B cell (primary cell): ENCODE data around the gene ANO2. TPM values are rescaled to one million over a fixed set of nuclear protein-coding genes. Genes with fewer than 3 reads are reported as not detected.

ENCODE experiments used
- ATAC-seq: fragments of 200-7000 bp; cut with Tn5 transposase; one replicate; pipeline ENCODE4 v1.10.0; 2021; ENCODE audit warnings: low read depth, mild to moderate bottlenecking, moderate number of reproducible peaks, moderate library complexity
- CTCF ChIA-PET: fragments of 350-600 bp; sonication (Branson Sonifier 250); formaldehyde crosslinking; loops from one replicate; lab custom pipeline; 2021; ENCODE audit warnings: antibody characterized with exemption, inconsistent platforms; lab: Charles Lee
- POLR2A ChIA-PET: fragments of 350-600 bp; sonication (Branson Sonifier 250); formaldehyde crosslinking; loops from one replicate; lab custom pipeline; 2021; ENCODE audit warnings: antibody characterized with exemption; lab: Charles Lee
- DNase-seq: peaks from one replicate; pipeline ENCODE4 v3.0.0; 2013
- H2AFZ ChIP-seq: 2 replicates; pipeline ENCODE4 v1.6.1; 2012; ENCODE audit warnings: mild to moderate bottlenecking, low read depth, low read length; ENCODE audit not compliant: insufficient read depth, poor library complexity, severe bottlenecking
- H3K27ac ChIP-seq, 2 donors: 1 replicate in 1 of 2; 2 replicates in 1 of 2; pipeline ENCODE4 v1.5.1; 2012 to 2013; ENCODE audit warnings: low read length in 2 of 2, mild to moderate bottlenecking in 2 of 2, moderate library complexity in 1 of 2
- H3K27me3 ChIP-seq, 4 experiments: fragments of 200-600 bp in 1 of 4; sonication (generic) in 1 of 4; replicated peaks in 1 of 4; 1 replicate in 2 of 4; 2 replicates in 2 of 4; pipeline versions ENCODE4 v1.6.1 to v1.7.0; 2013 to 2016; ENCODE audit warnings: low read length in 3 of 4, mild to moderate bottlenecking in 2 of 4, mixed read lengths in 1 of 4, moderate library complexity in 1 of 4; ENCODE audit not compliant: insufficient read depth in 4 of 4, control insufficient read depth in 3 of 4; ENCODE audit errors: control extremely low read depth in 1 of 4
- H3K36me3 ChIP-seq, 2 experiments: replicated peaks in 1 of 2; 1 replicate in 1 of 2; 2 replicates in 1 of 2; pipeline versions ENCODE4 v1.6.1 to v1.7.1; 2013; ENCODE audit warnings: low read length in 1 of 2; ENCODE audit not compliant: insufficient read depth in 2 of 2, control insufficient read depth in 1 of 2; ENCODE audit errors: control extremely low read depth in 1 of 2, extremely low read depth in 1 of 2
- H3K4me1 ChIP-seq, 2 donors: fragments of 200-600 bp in 1 of 2; sonication (generic) in 1 of 2; 1 replicate in 1 of 2; 2 replicates in 1 of 2; pipeline versions ENCODE4 v1.5.1 to v1.6.1; 2013 to 2017; ENCODE audit warnings: low read length in 2 of 2; ENCODE audit not compliant: control insufficient read depth in 2 of 2, insufficient read depth in 2 of 2
- H3K4me2 ChIP-seq: replicated peaks from 2 replicates; pipeline ENCODE3; 2012; ENCODE audit warnings: mild to moderate bottlenecking, low read depth, low read length; ENCODE audit not compliant: poor library complexity, severe bottlenecking
- H3K4me3 ChIP-seq, 5 experiments: fragments of 200-600 bp in 1 of 5; sonication (generic) in 1 of 5; 1 replicate in 3 of 5; 2 replicates in 2 of 5; pipeline versions ENCODE4 v1.5.1 to v1.7.0; 2011 to 2016; ENCODE audit warnings: low read length in 4 of 5, mild to moderate bottlenecking in 4 of 5, low read depth in 2 of 5, control low read depth in 1 of 5, moderate library complexity in 1 of 5; ENCODE audit not compliant: insufficient read depth in 1 of 5; ENCODE audit errors: control extremely low read depth in 1 of 5, extremely low read depth in 1 of 5
- H3K79me2 ChIP-seq: fragments of 200-600 bp; sonication (generic); one replicate; pipeline ENCODE4 v1.6.0; 2016; ENCODE audit warnings: low read length; ENCODE audit not compliant: control insufficient read depth, insufficient read depth
- H3K9ac ChIP-seq: fragments of 200-600 bp; sonication (generic); 2 replicates; pipeline ENCODE4 v1.6.1; 2017; ENCODE audit warnings: mild to moderate bottlenecking, low read length, moderate library complexity
- H3K9me3 ChIP-seq, 3 donors: one replicate each; pipeline versions ENCODE4 v1.6.1 to v1.7.1; 2013; ENCODE audit warnings: low read length in 2 of 3; ENCODE audit not compliant: control insufficient read depth in 2 of 3, insufficient read depth in 1 of 3; ENCODE audit errors: control extremely low read depth in 1 of 3
- H4K20me1 ChIP-seq: 2 replicates; pipeline ENCODE4 v1.6.0; 2012; ENCODE audit warnings: mild to moderate bottlenecking, low read length; ENCODE audit not compliant: insufficient read depth, control insufficient read depth, poor library complexity, severe bottlenecking
- H3K27ac Mint-ChIP-seq: one replicate; pipeline ENCODE4 v1.8.0; 2021; ENCODE audit warnings: mixed read lengths
- H3K27me3 Mint-ChIP-seq: one replicate; pipeline ENCODE4 v1.8.0; 2021; ENCODE audit warnings: mixed read lengths
- H3K4me1 Mint-ChIP-seq: one replicate; pipeline ENCODE4 v1.8.0; 2021; ENCODE audit warnings: mixed read lengths
- H3K4me3 Mint-ChIP-seq: one replicate; pipeline ENCODE4 v1.8.0; 2021; ENCODE audit warnings: mixed read lengths
- H3K9me3 Mint-ChIP-seq: one replicate; pipeline ENCODE4 v1.8.0; 2022; ENCODE audit warnings: mixed read lengths; ENCODE audit not compliant: insufficient read depth
- CTCF ChIP-seq: fragments of 200-600 bp; IDR thresholded peaks from one replicate; pipeline ENCODE4 v1.8.0; 2022; ENCODE audit warnings: antibody characterized with exemption, mild to moderate bottlenecking
- EZH2 ChIP-seq: IDR thresholded peaks from 2 replicates; pipeline ENCODE4 v1.6.1; 2012; ENCODE audit warnings: borderline replicate concordance, low read depth, mild to moderate bottlenecking, moderate library complexity, low read length; ENCODE audit not compliant: insufficient read depth, poor library complexity, severe bottlenecking
- WGBS: methylation state at CpG from one replicate; pipeline ENCODE4 v1.1.5; 2013; ENCODE audit warnings: missing lambda C conversion rate; ENCODE audit not compliant: insufficient coverage; 5-methylcytosine and 5-hydroxymethylcytosine counted together
- intact Hi-C: fragments of 100-400 bp; cut with micrococcal nuclease; formaldehyde crosslinking; loops from one replicate; pipeline ENCODE4 v1.10.0; 2022
- polyA plus RNA-seq: library from polyadenylated mRNA; depleted of rRNA; stranded (reverse); fragments of >200 nt; gene quantifications from 2 replicates; pipeline ENCODE4 v1.2.3, GENCODE V29; 2012
- total RNA-seq, 2 donors: library from RNA; stranded (reverse); fragments of 120-200 nt in 1 of 2; gene quantifications; 1 replicate in 1 of 2; 2 replicates in 1 of 2; pipeline versions ENCODE4 v1.2.3 to v1.2.4, GENCODE V29; 2013 to 2022

Gene ANO2
- total and polyA plus RNA-seq, 2 donors (not counting 1 experiment from before 2014, with no cell fraction given) = not detected

GRCh38 chr12:5582018-5582417 lies 363.0 kb downstream of the ANO2 start:
- intact Hi-C loops = no loop called here
- no peak overlapping the region for H3K4me2 ChIP-seq
- no peaks in the 10 kb centered on the region for H4K20me1 ChIP-seq
- no peak for DNase-seq
- no peak for TF ChIP-seq CTCF
- no peak for TF ChIP-seq EZH2
- Mint-ChIP-seq H3K4me1 (no peaks in the 10 kb centered on the region), H3K27ac (no peak overlapping the region), H3K9me3 (no peaks in the 10 kb centered on the region), H3K27me3 (peaks cover 16% of the 10 kb centered on the region), H3K4me3 (no peak overlapping the region)
- H3K27ac ChIP-seq = no peak overlapping the region
- H3K4me3 ChIP-seq = no peak overlapping the region
- no peaks in the 10 kb centered on the region for H3K79me2 ChIP-seq
- H3K9me3 ChIP-seq = no peaks in the 10 kb centered on the region
- ChIA-PET CTCF (no interaction called here), POLR2A (no interaction called here)
- H3K27me3 ChIP-seq = no peaks in the 10 kb centered on the region
- 95% methylated on average over 5 of the region's 5 CpGs for WGBS
- H3K9ac ChIP-seq = no peak overlapping the region
- H2AFZ ChIP-seq = no peak overlapping the region
- H3K4me1 ChIP-seq = no peaks in the 10 kb centered on the region
- ATAC-seq = no peak
- H3K36me3 ChIP-seq = no peaks in the 10 kb centered on the region

- ChIA-PET POLR2A (no interaction called here), CTCF (interaction anchor here (0.5 kb wide), 1 partner anchor 30 kb away, joined by 3 read pairs; no protein-coding TSS in a partner anchor)
- H2AFZ ChIP-seq = no peak overlapping the region
- no peak overlapping the region for H3K4me3 Mint-ChIP-seq
- intact Hi-C loops = no loop called here
- no peaks in the 10 kb centered on the region for H3K4me1 ChIP-seq
- 94% methylated on average over 2 of the region's 4 CpGs for WGBS
- no peaks in the 10 kb centered on the region for H4K20me1 ChIP-seq
- H3K27ac ChIP-seq = no peak overlapping the region
- H3K27ac Mint-ChIP-seq = no peak overlapping the region
- no peaks in the 10 kb centered on the region for H3K4me1 Mint-ChIP-seq
- no peak overlapping the region for H3K4me3 ChIP-seq
- H3K27me3 Mint-ChIP-seq = peaks cover 16% of the 10 kb centered on the region
- no peaks in the 10 kb centered on the region for H3K36me3 ChIP-seq
- H3K27me3 ChIP-seq = no peaks in the 10 kb centered on the region
- H3K9me3 Mint-ChIP-seq = no peaks in the 10 kb centered on the region
- no peaks in the 10 kb centered on the region for H3K9me3 ChIP-seq
- DNase-seq = no peak
- H3K9ac ChIP-seq = no peak overlapping the region
- H3K79me2 ChIP-seq = no peaks in the 10 kb centered on the region
- TF ChIP-seq EZH2 (no peak), CTCF (no peak)
- no peak for ATAC-seq
- no peak overlapping the region for H3K4me2 ChIP-seq
Observed at GRCh38 chr12:5581616-5582015, 363.4 kb downstream of the ANO2 start.
